CD4-positive, alpha-beta T cell treated with Interleukin-4 for 4 hours (primary cell): ENCODE data around the gene SYNJ1.
"Not testable (repeated sequence)": the region's sequence is repeated elsewhere in the genome, so short reads cannot be mapped to it uniquely, and the experiment has no call there.

Experiments used
- DNase-seq: peaks from one replicate; pipeline ENCODE4 v3.0.0-alpha.2; 2020

SYNJ1 gene

GRCh38 chr21:32736083-32736482 lies 8.3 kb upstream of the SYNJ1 start:
- not testable (repeated sequence) for DNase-seq

- no peak for DNase-seq
These were observed 7.7 kb upstream of the SYNJ1 start for GRCh38 chr21:32735524-32735923.

GRCh38 chr21:32733990-32734613 lies 6.3 kb upstream of the SYNJ1 start:
- DNase-seq = no peak

GRCh38 chr21:32733356-32733755 lies 5.5 kb upstream of the SYNJ1 start:
- peak; percentile 8 for DNase-seq

GRCh38 chr21:32732544-32732943 lies 4.7 kb upstream of the SYNJ1 start:
- no peak for DNase-seq

GRCh38 chr21:32728848-32729247 lies 1.0 kb upstream of the SYNJ1 start:
- no peak for DNase-seq

GRCh38 chr21:32728456-32728839 lies 635 bp upstream of the SYNJ1 start:
- DNase-seq = no peak

GRCh38 chr21:32726839-32727686 lies 750 bp downstream of the SYNJ1 start:
- peak; percentile 14 for DNase-seq

- no peak for DNase-seq
These were observed 8.7 kb downstream of the SYNJ1 start for GRCh38 chr21:32719085-32719484.

GRCh38 chr21:32717851-32718316 lies 9.9 kb downstream of the SYNJ1 start:
- DNase-seq = no peak

GRCh38 chr21:32716486-32716885 lies 11.3 kb downstream of the SYNJ1 start:
- DNase-seq = no peak

- no peak for DNase-seq
These were observed 14.1 kb downstream of the SYNJ1 start for GRCh38 chr21:32713726-32714125.

- DNase-seq = no peak
These were observed 15.2 kb downstream of the SYNJ1 start for GRCh38 chr21:32712641-32713040.

- DNase-seq = peak; percentile 32
These were observed 15.8 kb downstream of the SYNJ1 start for GRCh38 chr21:32712043-32712442.

- no peak for DNase-seq
These were observed 16.8 kb downstream of the SYNJ1 start for GRCh38 chr21:32710987-32711386.

- no peak for DNase-seq
These were observed 17.6 kb downstream of the SYNJ1 start for GRCh38 chr21:32710069-32710784.

GRCh38 chr21:32708069-32708468 lies 19.7 kb downstream of the SYNJ1 start:
- no peak for DNase-seq

GRCh38 chr21:32705901-32706300 lies 21.9 kb downstream of the SYNJ1 start:
- DNase-seq = no peak

GRCh38 chr21:32705139-32705538 lies 22.7 kb downstream of the SYNJ1 start:
- DNase-seq = no peak

- DNase-seq = no peak
These were observed 25.1 kb downstream of the SYNJ1 start for GRCh38 chr21:32702702-32703101.

- no peak for DNase-seq
These were observed 28.7 kb downstream of the SYNJ1 start for GRCh38 chr21:32698971-32699693.

GRCh38 chr21:32698286-32698685 lies 29.5 kb downstream of the SYNJ1 start:
- no peak for DNase-seq

GRCh38 chr21:32695482-32695881 lies 32.3 kb downstream of the SYNJ1 start:
- DNase-seq = not testable (repeated sequence)
